HepG2 (cell line): ENCODE measurements around the gene FAM169A.
"Not testable (repeated sequence)": the region's sequence is repeated elsewhere in the genome, so short reads cannot be mapped to it uniquely, and the experiment has no call there.

Experiments
- CTCF ChIP-seq: sonication (generic); formaldehyde crosslinking; IDR thresholded peaks from 2 replicates; pipeline ENCODE4 v1.5.0; 2020; ENCODE audit warnings: mild to moderate bottlenecking, missing genetic modification reagents, moderate library complexity
- GABPA ChIP-seq, 2 experiments: IDR thresholded peaks; 2 replicates each; pipeline ENCODE4 v1.6.1; 2011 to 2016; ENCODE audit warnings: low read depth in 2 of 2, low read length in 1 of 2, missing biosample characterization in 1 of 2, missing genetic modification characterization in 1 of 2
- REXO4 ChIP-seq: sonication (generic); formaldehyde crosslinking; IDR thresholded peaks from 2 replicates; pipeline ENCODE4 v1.8.0; 2022; ENCODE audit warnings: missing genetic modification reagents, mild to moderate bottlenecking, borderline replicate concordance
- ZNF24 ChIP-seq: fragments of 450-650 bp; IDR thresholded peaks from 2 replicates; pipeline ENCODE4 v1.6.1; 2017; ENCODE audit warnings: antibody characterized with exemption, mild to moderate bottlenecking
- ZNF343 ChIP-seq: sonication (generic); formaldehyde crosslinking; IDR thresholded peaks from 2 replicates; pipeline ENCODE4 v1.4.0; 2020; ENCODE audit warnings: mild to moderate bottlenecking, missing genetic modification reagents
- ZNF577 ChIP-seq: sonication (generic); formaldehyde crosslinking; IDR thresholded peaks from 2 replicates; pipeline ENCODE4 v1.4.0; 2020; ENCODE audit warnings: mild to moderate bottlenecking, low read depth, missing genetic modification reagents, borderline replicate concordance

- not testable (repeated sequence) for TF ChIP-seq ZNF343 (CRISPR knock-in tag); ZNF577 (CRISPR knock-in tag); REXO4 (CRISPR knock-in tag); CTCF (CRISPR knock-in tag); GABPA (IDR thresholded peaks at IDR 0.05; ENCODE audit: low read depth, low read length); GABPA (CRISPR knock-in tag; IDR thresholded peaks at IDR 0.05; ENCODE audit: low read depth); ZNF24
Measured at GRCh38 chr5:74869414-74869813, 3.2 kb upstream of the FAM169A start.
